Endodermal cell (in vitro differentiated cells): ENCODE measurements around the gene MID2. TPM values are rescaled to one million over a fixed set of nuclear protein-coding genes. Genes with fewer than 3 reads are reported as not detected.
A peak's percentile ranks its signal among the peaks of the same experiment; 100 is the strongest.
"Not testable (repeated sequence)": the region's sequence is repeated elsewhere in the genome, so short reads cannot be mapped to it uniquely, and the experiment has no call there.

Experiments used
- DNase-seq: peaks from one replicate; pipeline ENCODE4 v3.0.0-alpha.2; 2017
- H3K27ac ChIP-seq: 2 replicates; pipeline ENCODE4 v1.5.1; 2013; ENCODE audit warnings: mild to moderate bottlenecking, low read depth, low read length, moderate library complexity
- H3K27me3 ChIP-seq: 2 replicates; pipeline ENCODE4 v1.6.1; 2013; ENCODE audit warnings: mild to moderate bottlenecking, low read length, moderate library complexity; ENCODE audit not compliant: insufficient read depth, control insufficient read depth, poor library complexity, severe bottlenecking
- H3K36me3 ChIP-seq: 2 replicates; pipeline ENCODE4 v1.7.0; 2013; ENCODE audit warnings: mild to moderate bottlenecking, low read length, moderate library complexity; ENCODE audit not compliant: control insufficient read depth, insufficient read depth
- H3K4me1 ChIP-seq: one replicate; pipeline ENCODE4 v1.7.0; 2013; ENCODE audit warnings: low read length; ENCODE audit not compliant: control insufficient read depth, insufficient read depth
- H3K4me3 ChIP-seq: 2 replicates; pipeline ENCODE4 v1.5.1; 2013; ENCODE audit warnings: mild to moderate bottlenecking, low read length, moderate library complexity
- H3K9ac ChIP-seq: 2 replicates; pipeline ENCODE4 v1.6.1; 2013; ENCODE audit warnings: mild to moderate bottlenecking, low read length, moderate library complexity; ENCODE audit not compliant: poor library complexity, severe bottlenecking; ENCODE audit errors: extremely low read depth
- H3K9me3 ChIP-seq: 2 replicates; pipeline ENCODE4 v1.6.1; 2013; ENCODE audit warnings: mild to moderate bottlenecking, low read length, moderate library complexity; ENCODE audit not compliant: control insufficient read depth
- H3K27ac Mint-ChIP-seq: 2 replicates; pipeline ENCODE4 v1.8.0; 2020; ENCODE audit warnings: mixed read lengths
- H3K27me3 Mint-ChIP-seq: 2 replicates; pipeline ENCODE4 v1.8.0; 2021; ENCODE audit warnings: mild to moderate bottlenecking, mixed read lengths; ENCODE audit not compliant: insufficient read depth
- H3K36me3 Mint-ChIP-seq: 2 replicates; pipeline ENCODE4 v1.8.0; 2020; ENCODE audit warnings: low read depth, mixed read lengths
- H3K4me1 Mint-ChIP-seq: 2 replicates; pipeline ENCODE4 v1.8.0; 2020; ENCODE audit warnings: mixed read lengths
- H3K4me3 Mint-ChIP-seq: 2 replicates; pipeline ENCODE4 v1.8.0; 2020; ENCODE audit warnings: mild to moderate bottlenecking, moderate library complexity, mixed read lengths
- H3K9me3 Mint-ChIP-seq: 2 replicates; pipeline ENCODE4 v1.8.0; 2020; ENCODE audit warnings: mild to moderate bottlenecking, mixed read lengths
- WGBS, 2 experiments: methylation state at CpG; one replicate each; pipeline versions ENCODE4 v1.1.5 to v1.1.7; 2013; ENCODE audit warnings: missing lambda C conversion rate in 2 of 2, mixed read lengths in 1 of 2; ENCODE audit not compliant: insufficient coverage in 1 of 2, insufficient read length in 1 of 2; 5-methylcytosine and 5-hydroxymethylcytosine counted together
- total RNA-seq, 2 donors: library from RNA; stranded (reverse); fragmentation: NEBNext Ultra II Directional in 1 of 2; extraction: Animal tissue kit (Norgen Biotek cat#: 25700) in 1 of 2; gene quantifications; 2 replicates in 1 of 2; 3 replicates in 1 of 2; pipeline ENCODE4 v1.2.1, GENCODE V29; 2021
- TF ChIP-seq, protein P1 (sequence below): fragments of 200-600 bp; sonication (generic); conservative IDR thresholded peaks from 2 replicates; pipeline ENCODE4 v1.5.0; 2021; ENCODE audit warnings: antibody characterized with exemption, mild to moderate bottlenecking

Gene MID2
- total RNA-seq, 2 donors from 2014 or later: 5.2 to 10.0 TPM

DNA sequence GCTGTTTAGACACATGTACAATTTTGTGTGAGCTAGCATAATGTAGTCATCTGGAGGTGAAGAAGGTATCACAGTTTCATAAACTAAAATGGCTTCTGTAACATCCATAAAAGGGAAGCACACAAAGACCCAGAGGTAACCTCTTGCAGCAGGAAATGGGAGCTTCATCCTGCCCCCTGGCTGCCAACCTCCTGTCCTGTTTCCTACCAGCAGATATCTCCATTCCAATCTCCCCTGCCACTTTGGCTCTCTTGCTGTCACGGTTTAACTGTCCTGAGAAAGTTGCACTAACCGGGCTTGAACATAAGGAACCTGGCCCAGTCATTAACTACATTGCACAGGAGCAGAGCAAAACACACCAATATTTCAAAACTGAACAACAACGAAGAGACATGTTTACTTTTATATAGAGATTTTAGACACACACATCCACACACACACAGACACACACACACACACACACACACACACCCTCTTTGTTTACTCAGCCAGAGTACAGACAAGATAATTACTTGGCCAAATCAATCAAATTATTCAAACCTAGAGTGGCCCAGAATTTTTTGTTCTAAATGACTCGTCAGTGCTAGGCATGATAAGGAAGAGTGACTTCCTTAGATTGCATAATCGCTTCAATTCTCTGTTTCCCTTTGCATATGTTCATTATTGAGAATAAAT lies 24.2 kb downstream of the MID2 start:
- Histone ChIP-seq H3K36me3 (no peaks in the 10 kb centered on the region), H3K27ac (no peak overlapping the region), H3K9ac (no peak overlapping the region), H3K9me3 (no peaks in the 10 kb centered on the region), H3K4me1 (no peaks in the 10 kb centered on the region), H3K4me3 (no peak overlapping the region), H3K27me3 (no peaks in the 10 kb centered on the region)
- DNase-seq: peak; percentile 69
- Mint-ChIP-seq H3K27me3 (peaks cover 6% of the 10 kb centered on the region), H3K4me1 (peaks cover 12% of the 10 kb centered on the region), H3K4me3 (no peak overlapping the region), H3K9me3 (peaks cover 3% of the 10 kb centered on the region), H3K27ac (no peak overlapping the region), H3K36me3 (peaks cover 2% of the 10 kb centered on the region)
- TF ChIP-seq, protein P1, sequence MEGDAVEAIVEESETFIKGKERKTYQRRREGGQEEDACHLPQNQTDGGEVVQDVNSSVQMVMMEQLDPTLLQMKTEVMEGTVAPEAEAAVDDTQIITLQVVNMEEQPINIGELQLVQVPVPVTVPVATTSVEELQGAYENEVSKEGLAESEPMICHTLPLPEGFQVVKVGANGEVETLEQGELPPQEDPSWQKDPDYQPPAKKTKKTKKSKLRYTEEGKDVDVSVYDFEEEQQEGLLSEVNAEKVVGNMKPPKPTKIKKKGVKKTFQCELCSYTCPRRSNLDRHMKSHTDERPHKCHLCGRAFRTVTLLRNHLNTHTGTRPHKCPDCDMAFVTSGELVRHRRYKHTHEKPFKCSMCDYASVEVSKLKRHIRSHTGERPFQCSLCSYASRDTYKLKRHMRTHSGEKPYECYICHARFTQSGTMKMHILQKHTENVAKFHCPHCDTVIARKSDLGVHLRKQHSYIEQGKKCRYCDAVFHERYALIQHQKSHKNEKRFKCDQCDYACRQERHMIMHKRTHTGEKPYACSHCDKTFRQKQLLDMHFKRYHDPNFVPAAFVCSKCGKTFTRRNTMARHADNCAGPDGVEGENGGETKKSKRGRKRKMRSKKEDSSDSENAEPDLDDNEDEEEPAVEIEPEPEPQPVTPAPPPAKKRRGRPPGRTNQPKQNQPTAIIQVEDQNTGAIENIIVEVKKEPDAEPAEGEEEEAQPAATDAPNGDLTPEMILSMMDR: peak; percentile 64
- 99% methylated on average over 5 of the region's 5 CpGs; no CpG with 5 or more reads in 1 of the 2 experiments for WGBS, 2 experiments

DNA sequence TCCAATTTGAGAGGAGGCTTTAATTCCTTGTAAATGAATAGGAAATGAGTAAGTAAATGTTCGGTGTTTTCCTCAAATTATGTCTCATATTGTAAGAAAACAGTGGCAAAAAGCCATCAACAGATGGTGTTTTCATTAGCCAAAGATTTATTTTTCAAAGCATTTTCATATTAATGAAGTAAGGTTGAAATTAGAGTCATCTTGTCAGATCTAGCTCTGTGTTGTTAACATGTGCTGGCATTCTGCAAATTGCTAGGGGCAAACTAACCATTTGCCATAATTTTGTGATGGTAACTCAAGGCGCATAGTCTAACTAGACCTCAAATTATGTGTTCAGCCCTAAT lies 24.7 kb downstream of the MID2 start:
- H3K27me3 Mint-ChIP-seq: peaks cover 6% of the 10 kb centered on the region
- H3K9me3 ChIP-seq: no peaks in the 10 kb centered on the region
- H3K9ac ChIP-seq: no peak overlapping the region
- no peak overlapping the region for H3K27ac ChIP-seq
- no peak overlapping the region for H3K27ac Mint-ChIP-seq
- H3K36me3 Mint-ChIP-seq: peaks cover 2% of the 10 kb centered on the region
- WGBS, 2 experiments: 90 to 100% methylated on average over 1 to 2 of the region's 2 CpGs
- H3K4me1 Mint-ChIP-seq: peaks cover 12% of the 10 kb centered on the region
- H3K36me3 ChIP-seq: no peaks in the 10 kb centered on the region
- H3K4me3 Mint-ChIP-seq: no peak overlapping the region
- no peak for DNase-seq
- H3K4me1 ChIP-seq: no peaks in the 10 kb centered on the region
- TF ChIP-seq, protein P1: no peak
- no peak overlapping the region for H3K4me3 ChIP-seq
- H3K9me3 Mint-ChIP-seq: peaks cover 3% of the 10 kb centered on the region
- no peaks in the 10 kb centered on the region for H3K27me3 ChIP-seq

DNA sequence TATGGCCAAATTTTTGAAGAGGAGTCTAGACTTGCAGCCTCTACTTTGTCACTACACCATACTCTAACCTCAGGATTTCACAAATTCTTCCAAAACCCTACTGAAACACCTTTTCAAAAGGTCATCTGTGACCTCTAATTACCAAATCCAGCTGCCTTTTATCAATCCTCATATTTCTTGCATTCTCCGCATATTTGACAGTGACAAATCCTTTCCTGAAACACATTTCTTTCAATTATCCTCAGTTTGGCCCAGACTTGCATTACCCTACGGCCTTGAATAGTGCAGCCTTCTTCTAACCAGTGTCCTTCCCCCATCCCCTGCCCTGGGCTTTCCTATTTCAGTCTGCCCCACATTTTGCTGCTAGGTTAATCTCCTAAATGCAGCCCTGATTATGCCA lies 25.5 kb downstream of the MID2 start:
- TF ChIP-seq, protein P1: no peak
- Histone ChIP-seq H3K4me3 (no peak overlapping the region), H3K27ac (no peak overlapping the region), H3K9me3 (no peaks in the 10 kb centered on the region), H3K4me1 (no peaks in the 10 kb centered on the region), H3K9ac (no peak overlapping the region), H3K36me3 (no peaks in the 10 kb centered on the region), H3K27me3 (no peaks in the 10 kb centered on the region)
- WGBS, 2 experiments: 96 to 100% methylated on average over 1 to 2 of the region's 2 CpGs
- H3K4me1 Mint-ChIP-seq: peaks cover 12% of the 10 kb centered on the region
- H3K36me3 Mint-ChIP-seq: peaks cover 2% of the 10 kb centered on the region
- no peak overlapping the region for H3K4me3 Mint-ChIP-seq
- H3K9me3 Mint-ChIP-seq: peaks cover 3% of the 10 kb centered on the region
- no peak for DNase-seq
- no peak overlapping the region for H3K27ac Mint-ChIP-seq
- H3K27me3 Mint-ChIP-seq: peaks cover 6% of the 10 kb centered on the region

DNA sequence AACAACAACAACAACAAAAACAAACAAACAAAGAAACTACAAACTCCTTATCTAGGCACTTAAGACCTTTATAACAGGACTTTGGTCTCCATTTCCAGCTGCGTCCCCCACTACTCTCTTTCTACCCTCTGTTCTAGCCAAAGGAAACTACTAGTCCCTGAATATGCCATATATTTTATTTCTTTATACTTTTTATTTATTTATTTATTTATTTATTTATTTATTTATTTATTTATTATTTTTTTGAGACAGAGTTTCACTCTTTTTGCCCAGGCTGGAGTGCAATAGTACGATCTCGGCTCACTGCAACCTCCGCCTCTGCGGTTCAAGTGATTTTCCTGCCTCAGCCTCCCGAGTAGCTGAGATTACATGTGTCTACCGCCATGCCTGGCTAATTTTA lies 26.0 kb downstream of the MID2 start:
- DNase-seq, H3K9me3 ChIP-seq, H3K27ac Mint-ChIP-seq, H3K27me3 Mint-ChIP-seq, H3K9me3 Mint-ChIP-seq, H3K36me3 Mint-ChIP-seq, H3K36me3 ChIP-seq, H3K9ac ChIP-seq, H3K27me3 ChIP-seq, H3K4me3 ChIP-seq, H3K4me3 Mint-ChIP-seq, H3K27ac ChIP-seq, H3K4me1 ChIP-seq: not testable (repeated sequence)
- 95 to 100% methylated on average over 3 to 5 of the region's 7 CpGs for WGBS, 2 experiments
- peaks cover 12% of the 10 kb centered on the region for H3K4me1 Mint-ChIP-seq
